SK-N-MC (cell line): ENCODE measurements around the gene EBPL.

ENCODE experiments used
- EZH2 ChIP-seq: fragments of 200-600 bp; sonication (generic); IDR thresholded peaks from one replicate; pipeline ENCODE4 v1.6.1; 2017; ENCODE audit warnings: antibody characterized with exemption
- FOXP2 ChIP-seq: optimal IDR thresholded peaks from 2 replicates; pipeline ENCODE3; 2011; ENCODE audit warnings: mild to moderate bottlenecking, moderate library complexity; ENCODE audit not compliant: insufficient read depth; ENCODE audit errors: extremely low read length, control extremely low read depth
- POLR2AphosphoS5 ChIP-seq: IDR thresholded peaks from 2 replicates; pipeline ENCODE4 v1.6.1; 2012; ENCODE audit warnings: mild to moderate bottlenecking, low read depth, low read length, borderline replicate concordance

- no peak for TF ChIP-seq EZH2
- TF ChIP-seq POLR2AphosphoS5: no peak
- TF ChIP-seq FOXP2: no peak
These were observed 37.3 kb downstream of the EBPL start for GRCh38 chr13:49654011-49654410.
